Nephron (organoid): ENCODE results near the gene ATP4A.

Source experiments
- H3K27ac Mint-ChIP-seq, 3 experiments: 2 replicates each; pipeline ENCODE4 v1.8.0; 2020; ENCODE audit warnings: mixed read lengths in 3 of 3, mild to moderate bottlenecking in 2 of 3, moderate library complexity in 1 of 3
- H3K27me3 Mint-ChIP-seq: 2 replicates; pipeline ENCODE4 v1.8.0; 2021; ENCODE audit warnings: low read depth, mild to moderate bottlenecking, moderate library complexity, mixed read lengths
- H3K36me3 Mint-ChIP-seq: 2 replicates; pipeline ENCODE4 v1.8.0; 2020; ENCODE audit warnings: low read depth, mixed read lengths
- H3K4me1 Mint-ChIP-seq: 2 replicates; pipeline ENCODE4 v1.8.0; 2020; ENCODE audit warnings: mixed read lengths
- H3K4me3 Mint-ChIP-seq, 3 experiments: 2 replicates each; pipeline ENCODE4 v1.8.0; 2020; ENCODE audit warnings: mild to moderate bottlenecking in 3 of 3, mixed read lengths in 3 of 3, moderate library complexity in 2 of 3
- H3K9me3 Mint-ChIP-seq: 2 replicates; pipeline ENCODE4 v1.8.0; 2020; ENCODE audit warnings: mixed read lengths
- CTCF ChIP-seq, 3 experiments: fragments of 200-600 bp; sonication (generic); IDR thresholded peaks; one replicate each; pipeline ENCODE4 v1.5.0; 2021; ENCODE audit warnings: antibody characterized with exemption in 3 of 3; ENCODE audit not compliant: unreplicated experiment in 3 of 3

The ATP4A gene

GRCh38 chr19:35509018-35509652 is 54.3 kb downstream of the ATP4A start:
- Mint-ChIP-seq H3K4me3 (peak overlapping the region; percentile 86 to 91 (median 89)), H3K9me3 (no peaks in the 10 kb centered on the region), H3K4me1 (peaks cover 5% of the 10 kb centered on the region), H3K27ac (peak overlapping the region; percentile 83 to 92 (median 91)), H3K27me3 (peaks cover 78% of the 10 kb centered on the region), H3K36me3 (no peaks in the 10 kb centered on the region)
- TF ChIP-seq CTCF (IDR thresholded peaks at IDR 0.05; ENCODE audit: unreplicated experiment in 3 of 3) = no peak

- H3K27me3 Mint-ChIP-seq = peaks cover 73% of the 10 kb centered on the region
- H3K4me3 Mint-ChIP-seq = peak overlapping the region; percentile 34 to 89 (median 61)
- H3K36me3 Mint-ChIP-seq = no peaks in the 10 kb centered on the region
- H3K9me3 Mint-ChIP-seq = no peaks in the 10 kb centered on the region
- H3K4me1 Mint-ChIP-seq = peaks cover 5% of the 10 kb centered on the region
- TF ChIP-seq CTCF (IDR thresholded peaks at IDR 0.05; ENCODE audit: unreplicated experiment in 3 of 3) = no peak
- H3K27ac Mint-ChIP-seq = no peak overlapping the region
Observed at GRCh38 chr19:35508129-35508528, 55.3 kb downstream of the ATP4A start.

GRCh38 chr19:35507561-35507960 is 55.9 kb downstream of the ATP4A start:
- H3K9me3 Mint-ChIP-seq = no peaks in the 10 kb centered on the region
- no peak for TF ChIP-seq CTCF (IDR thresholded peaks at IDR 0.05; ENCODE audit: unreplicated experiment in 3 of 3)
- no peak overlapping the region for H3K27ac Mint-ChIP-seq
- no peak overlapping the region for H3K4me3 Mint-ChIP-seq
- H3K4me1 Mint-ChIP-seq = peaks cover 5% of the 10 kb centered on the region
- no peaks in the 10 kb centered on the region for H3K36me3 Mint-ChIP-seq
- H3K27me3 Mint-ChIP-seq = peaks cover 68% of the 10 kb centered on the region

GRCh38 chr19:35506011-35506410 is 57.4 kb downstream of the ATP4A start:
- Mint-ChIP-seq H3K36me3 (no peaks in the 10 kb centered on the region), H3K4me1 (peaks cover 5% of the 10 kb centered on the region), H3K27me3 (peaks cover 55% of the 10 kb centered on the region), H3K27ac (no peak overlapping the region), H3K9me3 (no peaks in the 10 kb centered on the region), H3K4me3 (no peak overlapping the region)
- TF ChIP-seq CTCF (IDR thresholded peaks at IDR 0.05; ENCODE audit: unreplicated experiment in 3 of 3) = no peak

GRCh38 chr19:35502751-35503150 is 60.7 kb downstream of the ATP4A start:
- no peak overlapping the region for H3K4me3 Mint-ChIP-seq
- H3K9me3 Mint-ChIP-seq = no peaks in the 10 kb centered on the region
- no peaks in the 10 kb centered on the region for H3K4me1 Mint-ChIP-seq
- TF ChIP-seq CTCF (IDR thresholded peaks at IDR 0.05; ENCODE audit: unreplicated experiment in 3 of 3) = no peak
- no peak overlapping the region for H3K27ac Mint-ChIP-seq
- H3K36me3 Mint-ChIP-seq = no peaks in the 10 kb centered on the region
- H3K27me3 Mint-ChIP-seq = peaks cover 25% of the 10 kb centered on the region

- peaks cover 16% of the 10 kb centered on the region for H3K27me3 Mint-ChIP-seq
- H3K36me3 Mint-ChIP-seq = no peaks in the 10 kb centered on the region
- H3K27ac Mint-ChIP-seq = no peak overlapping the region
- H3K4me3 Mint-ChIP-seq = no peak overlapping the region
- H3K9me3 Mint-ChIP-seq = no peaks in the 10 kb centered on the region
- no peak for TF ChIP-seq CTCF (IDR thresholded peaks at IDR 0.05; ENCODE audit: unreplicated experiment in 3 of 3)
- no peaks in the 10 kb centered on the region for H3K4me1 Mint-ChIP-seq
Observed at GRCh38 chr19:35501684-35502083, 61.8 kb downstream of the ATP4A start.
